ENCODE data around the gene CTXN1. TPM values are rescaled to one million over a fixed set of nuclear protein-coding genes. Genes with fewer than 3 reads are reported as not detected.

The CTXN1 gene
- polyA plus RNA-seq, 1 of the 3 experiments (the other 2 are of a cell fraction): 53.8 TPM

- no peaks in the 10 kb centered on the region for H3K9me3 ChIP-seq
- H3K4me2 ChIP-seq: peak overlapping the region; percentile 80
- peaks cover 19 to 22% of the 10 kb centered on the region in 2 experiments for H3K36me3 ChIP-seq (replicated peaks in 1 of 2; ENCODE audit: control insufficient read depth in 1 of 2, insufficient read depth in 2 of 2, low read length in 1 of 2)
- DNase-seq: no peak
- H4K20me1 ChIP-seq (ENCODE audit: insufficient read depth): no peaks in the 10 kb centered on the region
- TF ChIP-seq FOXJ3 (CRISPR knock-in tag; IDR thresholded peaks at IDR 0.05) (no peak), USF2 (IDR thresholded peaks at IDR 0.05; ENCODE audit: borderline replicate concordance, low read depth, low read length) (no peak), TCF12 (IDR thresholded peaks at IDR 0.05) (no peak), MEF2A (IDR thresholded peaks at IDR 0.05; ENCODE audit: borderline replicate concordance, low read depth) (no peak), IRF3 (IDR thresholded peaks at IDR 0.05; ENCODE audit: low read depth, low read length) (no peak), FOXM1 (IDR thresholded peaks at IDR 0.05; ENCODE audit: low read depth) (no peak)
- 89% methylated on average over 16 of the region's 19 CpGs for WGBS (ENCODE audit: low lambda C conversion rate)
- H3K4me1 ChIP-seq (ENCODE audit: control insufficient read depth in 1 of 2, insufficient read depth in 2 of 2, low read depth in 1 of 2, low read length in 1 of 2): peaks cover 0 to 6% of the 10 kb centered on the region in 2 experiments; a peak in 1 of 4 replicates
- peak overlapping the region; percentile 87; the same call in 1 of the 2 replicates for H3K9ac ChIP-seq
- H2AFZ ChIP-seq (ENCODE audit: low read depth): no peak overlapping the region
- H3K9me2 ChIP-seq: no peaks in the 10 kb centered on the region
- CTCF ChIA-PET: interaction anchor here (1.3 to 4.4 kb wide), 2 partner anchors 13 to 19 kb away, joined by 5 to 69 read pairs; partner anchors contain the start of gene CTXN1
- H3K27me3 ChIP-seq (ENCODE audit: insufficient read depth): no peaks in the 10 kb centered on the region
- H3K79me2 ChIP-seq (ENCODE audit: insufficient read depth): peaks cover 37% of the 10 kb centered on the region
- POLR2A ChIA-PET: interaction anchor here (1.1 kb wide), 1 partner anchor 13 kb away, joined by 4 read pairs; no protein-coding TSS in a partner anchor
- peak overlapping the region in 1 of 2 experiments; percentile 74; a peak in 2 of 4 replicates for H3K4me3 ChIP-seq (ENCODE audit: low read depth in 2 of 2, low read length in 1 of 2)
- peaks cover 11% of the 10 kb centered on the region for H3F3A ChIP-seq (replicated peaks; ENCODE audit: insufficient read depth)
- no peak overlapping the region for H3K27ac ChIP-seq (ENCODE audit: low read depth in 2 of 2, low read length in 1 of 2)
These were observed 16.1 kb upstream of the CTXN1 start for GRCh38 chr19:7941895-7942596.

- no peak for DNase-seq
- Histone ChIP-seq H3K9me3 (no peaks in the 10 kb centered on the region), H3K27me3 (ENCODE audit: insufficient read depth) (no peaks in the 10 kb centered on the region), H3K9me2 (no peaks in the 10 kb centered on the region), H3K36me3 (replicated peaks in 1 of 2; ENCODE audit: control insufficient read depth in 1 of 2, insufficient read depth in 2 of 2, low read length in 1 of 2) (peaks cover 19 to 28% of the 10 kb centered on the region in 2 experiments), H3F3A (replicated peaks; ENCODE audit: insufficient read depth) (peaks cover 11% of the 10 kb centered on the region), H3K4me3 (ENCODE audit: low read depth in 2 of 2, low read length in 1 of 2) (no peak overlapping the region), H2AFZ (ENCODE audit: low read depth) (no peak overlapping the region), H3K9ac (no peak overlapping the region), H3K4me1 (ENCODE audit: control insufficient read depth in 1 of 2, insufficient read depth in 2 of 2, low read depth in 1 of 2, low read length in 1 of 2) (peaks cover 0 to 6% of the 10 kb centered on the region in 2 experiments; a peak in 1 of 4 replicates), H3K4me2 (no peak overlapping the region), H4K20me1 (ENCODE audit: insufficient read depth) (no peaks in the 10 kb centered on the region), H3K79me2 (ENCODE audit: insufficient read depth) (peaks cover 37% of the 10 kb centered on the region), H3K27ac (ENCODE audit: low read depth in 2 of 2, low read length in 1 of 2) (no peak overlapping the region)
- TF ChIP-seq EZH2phosphoT487 (IDR thresholded peaks at IDR 0.05; ENCODE audit: borderline replicate concordance, low read depth) (no peak), SMC3 (IDR thresholded peaks at IDR 0.05; ENCODE audit: low read depth, low read length) (no peak), FOSL2 (IDR thresholded peaks at IDR 0.05; ENCODE audit: borderline replicate concordance, low read depth) (no peak)
- whole genome bisulfite sequencing (ENCODE audit: low lambda C conversion rate): 91% methylated on average over 9 of the region's 13 CpGs
- POLR2A ChIA-PET: no interaction called here
- CTCF ChIA-PET: interaction anchor here (1.2 to 4.4 kb wide), 3 partner anchors 12 to 19 kb away, joined by 3 to 69 read pairs (median 5); partner anchors contain the start of gene CTXN1
These were observed 14.9 kb upstream of the CTXN1 start for GRCh38 chr19:7940841-7941240.

All from SK-N-SH (cell line).